ENCODE measurements around the gene ADAMTSL5.

DNA sequence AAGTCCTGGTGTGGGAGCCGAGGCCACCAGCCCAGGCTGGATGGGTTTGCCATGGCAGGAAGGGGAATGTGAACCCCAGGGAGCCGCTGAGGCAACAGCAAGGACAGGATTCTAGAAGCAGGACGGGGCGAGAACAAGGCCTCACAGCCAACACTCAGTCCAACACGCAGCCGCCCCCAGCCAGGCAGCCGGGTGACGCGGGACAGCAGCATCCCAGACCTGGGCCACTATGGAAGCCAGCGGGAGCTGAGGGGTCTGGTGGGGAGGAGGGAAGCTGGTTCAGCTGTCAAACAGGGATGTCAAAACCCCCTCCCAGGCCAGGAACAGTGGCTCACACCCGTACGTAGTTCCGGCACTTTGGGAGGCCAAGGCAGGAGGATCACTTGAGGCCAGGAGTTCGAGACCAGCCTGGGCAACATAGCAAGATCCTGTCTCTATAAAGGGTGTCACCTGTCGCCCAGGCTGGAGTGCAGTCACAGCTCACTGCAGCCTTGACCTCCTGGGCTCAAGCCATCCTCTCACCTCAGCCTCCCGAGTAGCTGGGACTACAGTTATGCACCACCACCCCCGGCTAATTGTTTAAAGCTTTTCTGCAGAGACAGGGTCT is 48.5 kb upstream of the ADAMTSL5 start:
- no peak for TF ChIP-seq EZH2 (IDR thresholded peaks at IDR 0.05; ENCODE audit: borderline replicate concordance, low read depth, low read length, poor library complexity, severe bottlenecking)
- TF ChIP-seq, protein P1, sequence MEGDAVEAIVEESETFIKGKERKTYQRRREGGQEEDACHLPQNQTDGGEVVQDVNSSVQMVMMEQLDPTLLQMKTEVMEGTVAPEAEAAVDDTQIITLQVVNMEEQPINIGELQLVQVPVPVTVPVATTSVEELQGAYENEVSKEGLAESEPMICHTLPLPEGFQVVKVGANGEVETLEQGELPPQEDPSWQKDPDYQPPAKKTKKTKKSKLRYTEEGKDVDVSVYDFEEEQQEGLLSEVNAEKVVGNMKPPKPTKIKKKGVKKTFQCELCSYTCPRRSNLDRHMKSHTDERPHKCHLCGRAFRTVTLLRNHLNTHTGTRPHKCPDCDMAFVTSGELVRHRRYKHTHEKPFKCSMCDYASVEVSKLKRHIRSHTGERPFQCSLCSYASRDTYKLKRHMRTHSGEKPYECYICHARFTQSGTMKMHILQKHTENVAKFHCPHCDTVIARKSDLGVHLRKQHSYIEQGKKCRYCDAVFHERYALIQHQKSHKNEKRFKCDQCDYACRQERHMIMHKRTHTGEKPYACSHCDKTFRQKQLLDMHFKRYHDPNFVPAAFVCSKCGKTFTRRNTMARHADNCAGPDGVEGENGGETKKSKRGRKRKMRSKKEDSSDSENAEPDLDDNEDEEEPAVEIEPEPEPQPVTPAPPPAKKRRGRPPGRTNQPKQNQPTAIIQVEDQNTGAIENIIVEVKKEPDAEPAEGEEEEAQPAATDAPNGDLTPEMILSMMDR (conservative IDR thresholded peaks at IDR 0.05; ENCODE audit: low read depth, low read length): no peak

Data from A673 (cell line).